ENCODE results near the gene MASP2. TPM values are rescaled to one million over a fixed set of nuclear protein-coding genes. Genes with fewer than 3 reads are reported as not detected.

MASP2 gene
- 0.07 TPM in 1 of 2 replicates, not detected in the other for total RNA-seq

DNA sequence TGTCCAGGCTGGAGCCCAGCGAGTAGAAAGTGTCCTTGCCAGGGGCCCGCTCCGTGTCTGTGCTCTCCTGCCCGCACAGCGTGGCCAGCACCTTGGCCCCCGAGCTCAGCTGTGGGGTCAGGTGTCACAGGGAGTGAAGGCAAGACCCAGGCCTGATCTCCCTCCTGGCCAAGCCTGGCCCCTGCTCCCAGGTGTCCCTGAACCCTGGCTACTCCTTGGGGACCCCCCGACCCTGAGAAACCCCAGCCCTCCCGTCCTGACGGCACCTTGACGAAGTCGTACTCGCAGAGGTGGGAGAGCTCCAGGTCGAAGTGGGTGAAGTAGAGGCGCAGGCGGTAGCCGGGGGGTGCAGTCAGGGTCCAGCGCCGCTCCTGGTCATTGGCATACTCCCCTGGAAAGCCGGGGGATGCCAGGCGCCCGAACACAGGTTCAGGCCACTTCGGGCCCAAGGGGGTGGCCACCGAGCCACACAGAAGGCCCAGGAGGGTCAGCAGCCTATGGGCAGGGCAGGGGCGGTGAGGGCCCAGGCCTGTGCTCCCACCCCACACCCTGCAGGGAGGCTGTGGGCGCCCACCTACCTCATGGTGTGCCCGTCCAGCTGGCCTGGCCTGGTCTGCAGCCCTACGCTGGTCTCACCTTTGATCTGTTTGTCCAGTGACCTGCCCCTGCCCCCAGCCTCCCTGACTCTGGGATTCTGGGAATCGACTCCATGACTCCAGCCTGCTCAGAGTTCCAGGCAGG is at the start of gene MASP2:
Gene MASP2, minus strand, starts transcription at position 615 of the 741 bp plus-strand sequence. Its CDS starts 32 bp downstream, at position 583.

DNA sequence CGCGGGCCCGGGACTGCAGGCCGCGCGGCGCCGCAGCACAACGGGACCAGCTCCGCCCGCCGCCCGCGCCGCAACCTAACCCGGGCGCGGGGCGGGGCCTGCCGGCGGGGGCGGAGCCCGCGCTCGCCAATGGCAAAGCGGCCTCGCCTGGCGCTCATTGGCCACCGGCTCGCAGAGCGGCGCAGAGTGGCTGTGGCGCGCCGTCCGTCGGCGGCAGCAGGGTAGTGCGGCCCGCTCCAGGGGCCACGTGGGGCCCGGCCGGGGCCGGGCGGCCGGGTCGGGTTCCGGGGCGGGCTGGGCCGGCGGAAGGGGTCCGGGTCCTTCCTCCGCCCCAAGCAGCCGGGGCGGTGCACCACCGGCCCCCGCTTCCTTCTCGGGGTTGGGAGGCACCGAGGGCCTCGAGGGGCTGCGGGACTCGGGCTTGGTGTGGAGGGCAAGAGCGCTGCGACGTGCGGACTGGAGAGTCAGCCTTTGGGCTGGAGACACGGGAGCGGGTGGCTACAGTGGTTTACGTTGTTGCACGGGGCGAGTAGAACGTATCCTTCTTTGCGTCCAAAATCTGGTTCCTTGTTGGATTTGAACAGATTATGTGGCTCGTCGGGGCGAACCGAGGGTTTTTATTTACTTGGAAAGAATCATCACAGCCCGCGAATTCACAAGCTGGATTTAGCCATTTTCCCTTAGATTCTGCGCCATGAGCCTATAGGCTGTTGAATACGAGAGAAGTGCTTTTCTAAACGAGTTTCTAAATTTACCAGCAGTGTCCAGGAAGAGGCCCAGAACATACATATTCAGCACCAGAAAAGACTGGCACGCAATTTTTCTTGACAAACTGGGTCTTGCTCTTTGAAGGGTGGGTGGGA is 13.2 kb upstream of the MASP2 start, which contains the start of gene SRM:
Gene SRM, minus strand, starts transcription at position 51 of the 863 bp plus-strand sequence. CDS start 75 bp downstream, outside the sequence.

DNA sequence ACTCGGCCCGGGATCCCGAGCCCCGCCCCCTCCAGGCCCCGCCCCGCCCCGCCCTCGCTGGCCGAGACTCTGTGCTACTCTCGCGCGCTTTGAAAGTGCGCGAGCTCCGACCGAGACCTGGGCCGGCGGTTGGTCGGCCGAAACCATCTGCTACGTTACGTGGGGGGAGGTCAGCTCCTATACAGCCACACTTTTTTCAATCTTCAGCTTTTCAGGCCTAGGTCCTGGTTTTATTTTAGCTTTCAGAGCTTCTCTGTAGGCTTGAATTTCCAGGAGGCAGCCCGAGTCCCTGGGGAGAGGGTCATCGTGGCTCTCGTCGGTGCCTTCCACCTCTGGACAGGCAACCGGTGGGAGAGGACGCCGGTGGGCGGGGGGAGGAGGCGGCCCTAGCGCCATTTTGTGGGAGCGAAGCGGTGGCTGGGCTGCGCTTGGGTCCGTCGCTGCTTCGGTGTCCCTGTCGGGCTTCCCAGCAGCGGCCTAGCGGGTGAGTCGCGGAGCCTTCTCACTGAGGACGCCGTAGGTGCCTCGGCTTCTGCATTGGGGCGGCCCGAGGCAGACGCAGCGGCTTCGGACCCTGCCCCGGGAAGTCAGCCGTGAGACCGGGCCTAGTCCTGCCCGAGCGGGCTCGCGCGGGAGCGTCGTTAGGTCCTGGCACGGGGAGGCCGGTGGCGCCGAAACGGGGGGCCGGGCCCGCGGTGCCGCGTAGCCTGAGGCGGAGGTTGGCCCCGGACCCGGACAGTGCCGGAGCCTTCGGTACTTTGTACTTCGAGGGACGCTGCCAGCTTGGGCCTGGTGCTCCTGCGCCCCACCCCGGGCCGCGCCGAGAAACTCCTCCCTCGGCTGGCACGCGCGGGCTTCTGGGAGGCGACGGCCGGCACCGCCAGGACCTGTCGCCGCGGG is 34.5 kb downstream of the MASP2 start, which contains the start of gene TARDBP:
Gene TARDBP, plus strand, starts transcription at position 395 of the 900 bp plus-strand sequence. CDS start 1,074 bp downstream, outside the sequence.

Other genes starting within 250 kb of the MASP2 start
- 124 and 141 TPM in 2 replicates for gene TARDBP, start 34.6 kb downstream of the MASP2 start, total RNA-seq
- 39.8 and 42.6 TPM in 2 replicates for gene SRM, start 12.8 kb upstream of the MASP2 start, total RNA-seq
- 99.6 and 105 TPM in 2 replicates for gene EXOSC10, start 52.6 kb upstream of the MASP2 start, total RNA-seq
- not detected in 2 replicates for gene ANGPTL7, start 142.1 kb upstream of the MASP2 start, total RNA-seq
- gene MTOR, start 215.3 kb upstream of the MASP2 start, total RNA-seq: 54.0 and 65.8 TPM in 2 replicates
- 10.0 and 12.6 TPM in 2 replicates for gene UBIAD1, start 226.0 kb upstream of the MASP2 start, total RNA-seq

Data from thoracic aorta endothelial cell (primary cell).